SK-N-MC (cell line): Measurements from ENCODE around the gene ERICH6.

Experiments
- EZH2 ChIP-seq: fragments of 200-600 bp; sonication (generic); IDR thresholded peaks from one replicate; pipeline ENCODE4 v1.6.1; 2017; ENCODE audit warnings: antibody characterized with exemption
- FOXP2 ChIP-seq: optimal IDR thresholded peaks from 2 replicates; pipeline ENCODE3; 2011; ENCODE audit warnings: mild to moderate bottlenecking, moderate library complexity; ENCODE audit not compliant: insufficient read depth; ENCODE audit errors: extremely low read length, control extremely low read depth
- POLR2AphosphoS5 ChIP-seq: IDR thresholded peaks from 2 replicates; pipeline ENCODE4 v1.6.1; 2012; ENCODE audit warnings: mild to moderate bottlenecking, low read depth, low read length, borderline replicate concordance

DNA sequence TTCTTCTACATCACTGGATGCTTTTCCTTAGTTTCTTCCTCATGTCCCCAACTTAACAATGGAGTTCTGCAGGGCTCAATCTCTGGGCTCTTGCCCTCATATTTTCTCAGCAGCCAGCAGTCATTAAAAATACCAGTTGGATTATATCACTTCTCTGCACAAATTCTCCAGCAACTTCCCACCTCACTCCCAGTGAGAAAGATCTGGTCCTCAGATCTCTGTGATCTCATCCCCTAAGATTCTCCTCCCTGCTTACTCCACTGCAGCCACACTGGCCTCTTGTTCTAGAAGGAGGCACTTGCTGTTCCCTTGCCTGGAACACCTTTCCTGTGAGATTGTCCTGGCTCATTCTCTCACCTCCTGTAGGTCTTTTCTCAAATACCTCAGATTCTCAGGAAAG, 6.1 kb downstream of the ERICH6 start:
- no peak for TF ChIP-seq EZH2
- no peak for TF ChIP-seq POLR2AphosphoS5
- TF ChIP-seq FOXP2 = no peak
